ENCODE measurements around the gene LMAN2. TPM values are rescaled to one million over a fixed set of nuclear protein-coding genes. Genes with fewer than 3 reads are reported as not detected.

Gene LMAN2
- total and polyA plus RNA-seq, 2 experiments from 2014 or later: 153 to 227 TPM

- H3K4me3 Mint-ChIP-seq: peak overlapping the region; percentile 49
- H3K9me3 Mint-ChIP-seq: no peaks in the 10 kb centered on the region; the same call in 2 of the 3 replicates
- H3K79me2 ChIP-seq (replicated peaks; ENCODE audit: insufficient read depth): peaks cover 33% of the 10 kb centered on the region
- no peak overlapping the region for H2AFZ ChIP-seq
- no peak overlapping the region for H3K27ac Mint-ChIP-seq
- DNase-seq (ENCODE audit: low spot score) (no peak), ATAC-seq (no peak)
- no peak overlapping the region for H3K27ac ChIP-seq (ENCODE audit: low read depth)
- peaks cover 25% of the 10 kb centered on the region for H3K4me1 Mint-ChIP-seq
- H3F3A ChIP-seq (replicated peaks; ENCODE audit: low read depth): 0 out of 2 replicates have a peak, but pooled peaks cover 6% of the 10 kb centered on the region
- TF ChIP-seq ZNF114 (CRISPR knock-in tag; IDR thresholded peaks at IDR 0.05): no peak
- TF ChIP-seq STAT1 (IDR thresholded peaks at IDR 0.05; ENCODE audit: unreplicated experiment): no peak
- no peak for TF ChIP-seq POLR2AphosphoS5 (IDR thresholded peaks at IDR 0.05; ENCODE audit: low read depth)
- no peak for TF ChIP-seq REST (IDR thresholded peaks at IDR 0.05; ENCODE audit: unreplicated experiment)
- TF ChIP-seq NANOG (IDR thresholded peaks at IDR 0.05; ENCODE audit: borderline replicate concordance): no peak
- TF ChIP-seq ZNF331 (CRISPR knock-in tag; IDR thresholded peaks at IDR 0.05; ENCODE audit: low read depth): no peak
- TF ChIP-seq, protein P1, sequence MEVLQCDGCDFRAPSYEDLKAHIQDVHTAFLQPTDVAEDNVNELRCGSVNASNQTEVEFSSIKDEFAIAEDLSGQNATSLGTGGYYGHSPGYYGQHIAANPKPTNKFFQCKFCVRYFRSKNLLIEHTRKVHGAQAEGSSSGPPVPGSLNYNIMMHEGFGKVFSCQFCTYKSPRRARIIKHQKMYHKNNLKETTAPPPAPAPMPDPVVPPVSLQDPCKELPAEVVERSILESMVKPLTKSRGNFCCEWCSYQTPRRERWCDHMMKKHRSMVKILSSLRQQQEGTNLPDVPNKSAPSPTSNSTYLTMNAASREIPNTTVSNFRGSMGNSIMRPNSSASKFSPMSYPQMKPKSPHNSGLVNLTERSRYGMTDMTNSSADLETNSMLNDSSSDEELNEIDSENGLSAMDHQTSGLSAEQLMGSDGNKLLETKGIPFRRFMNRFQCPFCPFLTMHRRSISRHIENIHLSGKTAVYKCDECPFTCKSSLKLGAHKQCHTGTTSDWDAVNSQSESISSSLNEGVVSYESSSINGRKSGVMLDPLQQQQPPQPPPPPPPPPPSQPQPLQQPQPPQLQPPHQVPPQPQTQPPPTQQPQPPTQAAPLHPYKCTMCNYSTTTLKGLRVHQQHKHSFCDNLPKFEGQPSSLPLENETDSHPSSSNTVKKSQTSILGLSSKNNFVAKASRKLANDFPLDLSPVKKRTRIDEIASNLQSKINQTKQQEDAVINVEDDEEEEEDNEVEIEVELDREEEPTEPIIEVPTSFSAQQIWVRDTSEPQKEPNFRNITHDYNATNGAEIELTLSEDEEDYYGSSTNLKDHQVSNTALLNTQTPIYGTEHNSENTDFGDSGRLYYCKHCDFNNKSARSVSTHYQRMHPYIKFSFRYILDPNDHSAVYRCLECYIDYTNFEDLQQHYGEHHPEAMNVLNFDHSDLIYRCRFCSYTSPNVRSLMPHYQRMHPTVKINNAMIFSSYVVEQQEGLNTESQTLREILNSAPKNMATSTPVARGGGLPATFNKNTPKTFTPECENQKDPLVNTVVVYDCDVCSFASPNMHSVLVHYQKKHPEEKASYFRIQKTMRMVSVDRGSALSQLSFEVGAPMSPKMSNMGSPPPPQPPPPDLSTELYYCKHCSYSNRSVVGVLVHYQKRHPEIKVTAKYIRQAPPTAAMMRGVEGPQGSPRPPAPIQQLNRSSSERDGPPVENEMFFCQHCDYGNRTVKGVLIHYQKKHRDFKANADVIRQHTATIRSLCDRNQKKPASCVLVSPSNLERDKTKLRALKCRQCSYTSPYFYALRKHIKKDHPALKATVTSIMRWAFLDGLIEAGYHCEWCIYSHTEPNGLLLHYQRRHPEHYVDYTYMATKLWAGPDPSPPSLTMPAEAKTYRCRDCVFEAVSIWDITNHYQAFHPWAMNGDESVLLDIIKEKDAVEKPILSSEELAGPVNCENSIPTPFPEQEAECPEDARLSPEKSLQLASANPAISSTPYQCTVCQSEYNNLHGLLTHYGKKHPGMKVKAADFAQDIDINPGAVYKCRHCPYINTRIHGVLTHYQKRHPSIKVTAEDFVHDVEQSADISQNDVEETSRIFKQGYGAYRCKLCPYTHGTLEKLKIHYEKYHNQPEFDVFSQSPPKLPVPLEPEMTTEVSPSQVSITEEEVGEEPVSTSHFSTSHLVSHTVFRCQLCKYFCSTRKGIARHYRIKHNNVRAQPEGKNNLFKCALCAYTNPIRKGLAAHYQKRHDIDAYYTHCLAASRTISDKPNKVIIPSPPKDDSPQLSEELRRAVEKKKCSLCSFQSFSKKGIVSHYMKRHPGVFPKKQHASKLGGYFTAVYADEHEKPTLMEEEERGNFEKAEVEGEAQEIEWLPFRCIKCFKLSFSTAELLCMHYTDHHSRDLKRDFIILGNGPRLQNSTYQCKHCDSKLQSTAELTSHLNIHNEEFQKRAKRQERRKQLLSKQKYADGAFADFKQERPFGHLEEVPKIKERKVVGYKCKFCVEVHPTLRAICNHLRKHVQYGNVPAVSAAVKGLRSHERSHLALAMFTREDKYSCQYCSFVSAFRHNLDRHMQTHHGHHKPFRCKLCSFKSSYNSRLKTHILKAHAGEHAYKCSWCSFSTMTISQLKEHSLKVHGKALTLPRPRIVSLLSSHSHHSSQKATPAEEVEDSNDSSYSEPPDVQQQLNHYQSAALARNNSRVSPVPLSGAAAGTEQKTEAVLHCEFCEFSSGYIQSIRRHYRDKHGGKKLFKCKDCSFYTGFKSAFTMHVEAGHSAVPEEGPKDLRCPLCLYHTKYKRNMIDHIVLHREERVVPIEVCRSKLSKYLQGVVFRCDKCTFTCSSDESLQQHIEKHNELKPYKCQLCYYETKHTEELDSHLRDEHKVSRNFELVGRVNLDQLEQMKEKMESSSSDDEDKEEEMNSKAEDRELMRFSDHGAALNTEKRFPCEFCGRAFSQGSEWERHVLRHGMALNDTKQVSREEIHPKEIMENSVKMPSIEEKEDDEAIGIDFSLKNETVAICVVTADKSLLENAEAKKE (CRISPR knock-in tag; IDR thresholded peaks at IDR 0.05): no peak
- no peak for TF ChIP-seq EZH2 (IDR thresholded peaks at IDR 0.05; ENCODE audit: low read depth, unreplicated experiment)
- TF ChIP-seq ETS1 (IDR thresholded peaks at IDR 0.05): no peak
- TF ChIP-seq JUNB (IDR thresholded peaks at IDR 0.05; ENCODE audit: unreplicated experiment): no peak
- TF ChIP-seq CTCF (conservative IDR thresholded peaks at IDR 0.05; ENCODE audit: low read depth in 2 of 2): no peak
- no peak for TF ChIP-seq EZH2phosphoT487 (IDR thresholded peaks at IDR 0.05; ENCODE audit: unreplicated experiment)
- no peak for TF ChIP-seq CREB1 (CRISPR knock-in tag; IDR thresholded peaks at IDR 0.05; ENCODE audit: low read depth)
- no peaks in the 10 kb centered on the region; the same call in 1 of the 2 replicates for H3K27me3 ChIP-seq (ENCODE audit: insufficient read depth)
- peaks cover 6% of the 10 kb centered on the region for H3K4me1 ChIP-seq (ENCODE audit: insufficient read depth)
- peaks cover 18% of the 10 kb centered on the region for H3K27me3 Mint-ChIP-seq (ENCODE audit: insufficient read depth, low read depth, poor library complexity)
- H3K36me3 ChIP-seq (ENCODE audit: insufficient read depth): peaks cover 6% of the 10 kb centered on the region; the same call in 1 of the 2 replicates
- H3K4me2 ChIP-seq: no peak overlapping the region
- H3K9me2 ChIP-seq (ENCODE audit: insufficient read depth): peaks cover 4% of the 10 kb centered on the region; the same call in 1 of the 2 replicates
- H3K36me3 Mint-ChIP-seq (ENCODE audit: low read depth): peaks cover 5% of the 10 kb centered on the region; the same call in 2 of the 3 replicates
- peaks cover 2% of the 10 kb centered on the region; the same call in 1 of the 2 replicates for H4K20me1 ChIP-seq (replicated peaks; ENCODE audit: insufficient read depth)
- no peak overlapping the region for H3K4me3 ChIP-seq
Measured at GRCh38 chr5:177353093-177353492, 1.6 kb upstream of the LMAN2 start.

Data from GM23338 (cell line).